Loucy (cell line): Measurements from ENCODE around the gene CST9.

Source experiments
- H2AFZ ChIP-seq: fragments of 200-600 bp; sonication (generic); 2 replicates; pipeline ENCODE4 v1.6.0; 2016; ENCODE audit warnings: antibody characterized with exemption, mild to moderate bottlenecking, low read length, moderate library complexity
- H3F3A ChIP-seq: fragments of 200-600 bp; 2 replicates; pipeline ENCODE4 v1.6.0; 2016; ENCODE audit warnings: antibody characterized with exemption, low read depth, mild to moderate bottlenecking
- H3K27me3 ChIP-seq: fragments of 200-600 bp; sonication (generic); 2 replicates; pipeline ENCODE4 v1.6.1; 2014; ENCODE audit warnings: low read length, mild to moderate bottlenecking; ENCODE audit not compliant: insufficient read depth, poor library complexity, severe bottlenecking
- H3K36me3 ChIP-seq: fragments of 200-600 bp; sonication (generic); 2 replicates; pipeline ENCODE4 v1.6.1; 2016; ENCODE audit warnings: low read length; ENCODE audit not compliant: insufficient read depth
- H3K4me1 ChIP-seq: fragments of 200-600 bp; sonication (generic); 2 replicates; pipeline ENCODE4 v1.5.1; 2014; ENCODE audit warnings: low read length, mild to moderate bottlenecking; ENCODE audit not compliant: insufficient read depth, poor library complexity, severe bottlenecking
- H3K4me2 ChIP-seq: fragments of 200-600 bp; sonication (generic); 2 replicates; pipeline ENCODE4 v1.6.0; 2014; ENCODE audit warnings: antibody characterized with exemption, low read length, low read depth, mild to moderate bottlenecking; ENCODE audit not compliant: poor library complexity, severe bottlenecking
- H3K4me3 ChIP-seq: fragments of 200-600 bp; sonication (generic); 2 replicates; pipeline ENCODE4 v1.5.1; 2014; ENCODE audit warnings: low read length, mild to moderate bottlenecking, mixed read lengths; ENCODE audit not compliant: poor library complexity, severe bottlenecking
- H3K79me2 ChIP-seq: fragments of 200-600 bp; sonication (generic); 2 replicates; pipeline ENCODE4 v1.6.1; 2014; ENCODE audit warnings: low read length; ENCODE audit not compliant: insufficient read depth
- H3K9ac ChIP-seq: fragments of 200-600 bp; sonication (generic); 2 replicates; pipeline ENCODE4 v1.6.0; 2014; ENCODE audit warnings: mild to moderate bottlenecking, low read depth, low read length, moderate library complexity; ENCODE audit not compliant: poor library complexity, severe bottlenecking
- H3K9me2 ChIP-seq: fragments of 200-600 bp; sonication (generic); replicated peaks from 2 replicates; pipeline ENCODE4 v1.6.1; 2016; ENCODE audit warnings: low read depth, low read length, mixed read lengths
- H3K9me3 ChIP-seq: fragments of 200-600 bp; sonication (generic); 2 replicates; pipeline ENCODE4 v1.6.1; 2014; ENCODE audit warnings: mild to moderate bottlenecking, antibody characterized with exemption, low read length, low read depth; ENCODE audit not compliant: insufficient read depth
- H4K20me1 ChIP-seq: fragments of 200-600 bp; sonication (generic); 2 replicates; pipeline ENCODE4 v1.6.0; 2014; ENCODE audit warnings: antibody characterized with exemption, low read length, mild to moderate bottlenecking; ENCODE audit not compliant: insufficient read depth, poor library complexity, severe bottlenecking
- CTCF ChIP-seq: fragments of 200-600 bp; sonication (generic); conservative IDR thresholded peaks from 2 replicates; pipeline ENCODE4 v1.5.1; 2014; ENCODE audit warnings: mild to moderate bottlenecking, antibody characterized with exemption, low read length
- EZH2phosphoT487 ChIP-seq: fragments of 200-600 bp; IDR thresholded peaks from 2 replicates; pipeline ENCODE4 v1.6.1; 2018; ENCODE audit warnings: antibody characterized with exemption, mild to moderate bottlenecking, moderate library complexity, borderline replicate concordance

Gene CST9

GRCh38 chr20:23631226-23631822 lies 25.6 kb upstream of the CST9 start:
- Histone ChIP-seq H3K36me3 (no peaks in the 10 kb centered on the region), H3K9ac (no peak overlapping the region), H4K20me1 (no peaks in the 10 kb centered on the region), H3K27me3 (no peaks in the 10 kb centered on the region), H3K9me3 (no peaks in the 10 kb centered on the region), H3F3A (no peaks in the 10 kb centered on the region), H2AFZ (no peak overlapping the region), H3K4me3 (no peak overlapping the region), H3K79me2 (no peaks in the 10 kb centered on the region), H3K4me1 (peaks cover 6% of the 10 kb centered on the region), H3K9me2 (no peaks in the 10 kb centered on the region), H3K4me2 (no peak overlapping the region)
- TF ChIP-seq CTCF = no peak
- TF ChIP-seq EZH2phosphoT487 = no peak

DNA sequence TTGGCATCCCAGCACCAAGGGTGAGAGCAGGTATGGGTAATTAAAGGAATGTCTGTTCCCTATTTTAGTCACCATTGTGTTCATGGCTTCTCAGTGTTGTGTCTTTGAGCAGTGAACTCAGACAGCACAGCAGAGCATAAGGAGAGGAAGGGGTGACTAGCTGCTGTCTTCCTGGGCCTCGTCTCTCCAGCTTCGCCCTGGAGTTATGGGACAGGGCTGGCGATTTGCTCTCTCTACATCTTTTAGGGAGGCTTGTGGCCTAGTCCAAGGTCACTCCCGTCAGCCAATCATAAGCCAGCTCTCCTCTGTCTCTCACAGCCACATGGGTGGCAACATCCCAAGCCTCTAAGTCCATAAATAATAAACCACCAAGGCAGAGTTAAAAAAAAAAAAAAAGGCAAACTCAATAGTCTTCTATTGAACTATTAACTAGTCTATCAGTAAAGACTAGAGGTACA lies 24.7 kb upstream of the CST9 start:
- no peak overlapping the region for H3K4me2 ChIP-seq
- no peaks in the 10 kb centered on the region for H3K9me3 ChIP-seq
- H3K9me2 ChIP-seq = no peaks in the 10 kb centered on the region
- no peaks in the 10 kb centered on the region for H3K36me3 ChIP-seq
- no peaks in the 10 kb centered on the region for H3K27me3 ChIP-seq
- no peaks in the 10 kb centered on the region for H3K79me2 ChIP-seq
- H2AFZ ChIP-seq = no peak overlapping the region
- H3K4me3 ChIP-seq = no peak overlapping the region
- no peak overlapping the region for H3K9ac ChIP-seq
- no peaks in the 10 kb centered on the region for H3F3A ChIP-seq
- H4K20me1 ChIP-seq = no peaks in the 10 kb centered on the region
- TF ChIP-seq EZH2phosphoT487 = no peak
- TF ChIP-seq CTCF = no peak
- peaks cover 3% of the 10 kb centered on the region for H3K4me1 ChIP-seq

DNA sequence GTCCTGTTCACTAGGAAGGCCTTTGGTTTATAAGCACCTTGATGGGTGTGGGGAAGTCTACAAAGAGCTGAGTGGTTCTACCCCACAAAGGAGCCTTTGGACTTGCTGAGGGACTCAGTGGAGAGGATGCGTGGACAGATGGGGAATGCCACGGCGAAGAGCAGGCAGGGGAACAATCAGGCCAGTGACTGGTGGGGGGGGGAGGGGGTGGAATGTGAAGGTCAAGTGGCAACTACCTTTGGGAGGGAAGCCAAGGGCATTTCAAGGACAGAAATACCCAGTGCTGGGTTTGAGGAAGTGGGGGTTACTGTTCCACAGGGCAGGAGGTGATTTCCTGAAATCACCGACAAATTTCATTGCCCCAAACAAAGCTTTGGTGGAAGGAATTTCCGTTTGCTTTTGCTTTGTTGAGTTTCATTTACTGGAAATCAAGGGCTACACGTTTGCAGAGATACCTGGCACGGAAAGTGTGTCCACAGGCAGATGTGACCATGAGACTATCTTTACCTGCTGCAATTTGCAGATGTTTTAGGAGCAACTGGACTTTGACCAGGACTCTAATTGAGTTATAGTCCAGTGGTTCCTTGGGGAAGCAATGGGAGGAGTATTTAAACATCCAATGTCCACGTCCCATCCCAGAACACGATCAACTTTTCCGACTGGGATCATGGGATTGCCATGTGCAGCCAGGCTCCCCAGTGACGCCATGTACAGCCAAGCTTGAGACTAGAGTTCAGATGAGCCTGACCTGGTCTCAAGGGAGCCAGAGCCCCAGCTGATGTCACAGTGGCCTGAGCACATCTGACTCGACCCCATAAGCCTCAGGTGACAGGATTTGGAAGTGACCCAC lies 24.1 kb upstream of the CST9 start:
- Histone ChIP-seq H3K4me2 (no peak overlapping the region), H3K4me1 (no peaks in the 10 kb centered on the region), H3K9me3 (no peaks in the 10 kb centered on the region)

More for the DNA sequence above, 24.1 kb upstream of the CST9 start:
- H3F3A ChIP-seq = no peaks in the 10 kb centered on the region
- H2AFZ ChIP-seq = no peak overlapping the region
- no peaks in the 10 kb centered on the region for H3K79me2 ChIP-seq
- TF ChIP-seq EZH2phosphoT487 = no peak
- no peak for TF ChIP-seq CTCF
- H3K4me3 ChIP-seq = no peak overlapping the region
- H3K9ac ChIP-seq = no peak overlapping the region
- no peaks in the 10 kb centered on the region for H3K36me3 ChIP-seq
- H3K27me3 ChIP-seq = no peaks in the 10 kb centered on the region
- H4K20me1 ChIP-seq = no peaks in the 10 kb centered on the region
- no peaks in the 10 kb centered on the region for H3K9me2 ChIP-seq
